LNCAP (cell line): ENCODE results near the gene SSPN.

ENCODE experiments used
- CTCF ChIP-seq: fragments of 450-650 bp; IDR thresholded peaks from 2 replicates; pipeline ENCODE4 v1.5.1; 2017; ENCODE audit warnings: mild to moderate bottlenecking

The SSPN gene

GRCh38 chr12:26157001-26157400 lies 38.4 kb upstream of the SSPN start:
- no peak for TF ChIP-seq CTCF

- TF ChIP-seq CTCF = no peak
Measured at GRCh38 chr12:26158078-26158764, 37.2 kb upstream of the SSPN start.

- TF ChIP-seq CTCF = no peak
Measured at GRCh38 chr12:26162174-26162573, 33.2 kb upstream of the SSPN start.

DNA sequence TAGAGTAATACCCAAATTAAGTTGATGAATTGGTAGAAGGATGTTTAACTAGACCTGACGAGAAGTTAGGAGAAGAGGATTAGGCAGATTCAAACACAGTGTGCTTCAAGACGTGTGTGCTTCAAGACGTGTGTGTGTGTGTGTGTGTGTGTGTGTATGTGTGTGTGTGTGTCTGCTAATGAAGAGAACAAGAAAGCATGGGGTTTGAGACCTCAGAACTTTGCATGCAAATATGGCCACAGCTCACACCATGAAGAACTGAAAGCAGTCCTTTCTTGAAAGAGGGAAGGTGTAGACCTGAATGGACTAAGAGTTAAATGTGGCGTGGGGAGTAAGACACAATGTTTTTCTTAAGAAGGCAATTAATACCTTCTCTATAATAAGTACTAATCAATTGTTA lies 32.5 kb upstream of the SSPN start:
- no peak for TF ChIP-seq CTCF

- TF ChIP-seq CTCF = no peak
Measured at GRCh38 chr12:26164118-26164517, 31.3 kb upstream of the SSPN start.

- no peak for TF ChIP-seq CTCF
Measured at GRCh38 chr12:26172013-26172412, 23.4 kb upstream of the SSPN start.

DNA sequence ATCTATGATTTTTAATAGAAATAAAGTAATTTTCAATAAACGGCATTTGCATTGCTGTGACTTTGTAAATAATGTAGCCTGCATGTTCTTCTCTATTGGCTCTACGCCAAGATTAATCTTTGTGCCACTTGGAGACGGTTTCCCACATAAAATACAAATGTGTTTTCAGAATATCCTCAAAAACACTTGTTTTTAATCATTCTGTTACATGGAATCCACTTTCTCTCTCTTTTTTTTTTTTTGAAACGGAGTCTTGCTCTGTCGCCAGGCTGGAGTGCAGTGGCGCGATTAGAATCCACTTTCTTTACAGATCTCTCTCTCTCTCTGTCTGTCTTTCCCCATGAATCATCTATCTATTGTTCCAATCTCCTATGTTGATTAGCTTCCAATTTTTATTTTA lies 22.8 kb upstream of the SSPN start:
- TF ChIP-seq CTCF = no peak

GRCh38 chr12:26172946-26173552 lies 22.3 kb upstream of the SSPN start:
- no peak for TF ChIP-seq CTCF
